ENCODE data around the gene OTOG.

OTOG gene

GRCh38 chr11:17682848-17683247, 135.8 kb downstream of the OTOG start:
- no peak overlapping the region for H3K27ac ChIP-seq
- TF ChIP-seq CTCF (IDR thresholded peaks at IDR 0.05) (no peak), ZFX (IDR thresholded peaks at IDR 0.05; ENCODE audit: borderline replicate concordance) (no peak)

GRCh38 chr11:17683377-17684161, 136.5 kb downstream of the OTOG start:
- no peak overlapping the region for H3K27ac ChIP-seq
- TF ChIP-seq ZFX (IDR thresholded peaks at IDR 0.05; ENCODE audit: borderline replicate concordance) (no peak), CTCF (IDR thresholded peaks at IDR 0.05) (no peak)

GRCh38 chr11:17684550-17684949, 137.5 kb downstream of the OTOG start:
- TF ChIP-seq CTCF (IDR thresholded peaks at IDR 0.05) (no peak), ZFX (IDR thresholded peaks at IDR 0.05; ENCODE audit: borderline replicate concordance) (no peak)
- H3K27ac ChIP-seq = no peak overlapping the region

GRCh38 chr11:17686231-17686980, 139.3 kb downstream of the OTOG start:
- no peak for TF ChIP-seq CTCF (IDR thresholded peaks at IDR 0.05)
- TF ChIP-seq ZFX (IDR thresholded peaks at IDR 0.05; ENCODE audit: borderline replicate concordance) = no peak
- no peak overlapping the region for H3K27ac ChIP-seq

- H3K27ac ChIP-seq = no peak overlapping the region
- no peak for TF ChIP-seq CTCF (IDR thresholded peaks at IDR 0.05)
- TF ChIP-seq ZFX (IDR thresholded peaks at IDR 0.05; ENCODE audit: borderline replicate concordance) = no peak
Measured at GRCh38 chr11:17687946-17688670, 141.0 kb downstream of the OTOG start.

- no peak for TF ChIP-seq CTCF (IDR thresholded peaks at IDR 0.05)
Measured at GRCh38 chr11:17691550-17691949, 144.5 kb downstream of the OTOG start.

More at GRCh38 chr11:17691550-17691949, 144.5 kb downstream of the OTOG start:
- H3K27ac ChIP-seq = no peak overlapping the region

Measured in 22Rv1 (cell line).